HG03457 (cell line): ENCODE measurements around the gene ZNF213.

Experiments used
- ATAC-seq: cut with Tn5 transposase; IDR thresholded peaks from one replicate; pipeline ENCODE4 v1.9.1; 2021; ENCODE audit warnings: moderate number of reproducible peaks; ENCODE audit not compliant: unreplicated experiment

Gene ZNF213

GRCh38 chr16:3145660-3146059 is 10.8 kb downstream of the ZNF213 start:
- ATAC-seq, result no peak

- ATAC-seq, result no peak
These were observed 12.4 kb downstream of the ZNF213 start for GRCh38 chr16:3147046-3147756.

GRCh38 chr16:3147757-3148104 is 12.9 kb downstream of the ZNF213 start:
- no peak for ATAC-seq

GRCh38 chr16:3148256-3149192 is 13.7 kb downstream of the ZNF213 start:
- no peak for ATAC-seq

- ATAC-seq, result no peak
These were observed 14.3 kb downstream of the ZNF213 start for GRCh38 chr16:3149193-3149530.

- no peak for ATAC-seq
These were observed 15.0 kb downstream of the ZNF213 start for GRCh38 chr16:3149630-3150345.

GRCh38 chr16:3150346-3151218 is 15.8 kb downstream of the ZNF213 start:
- ATAC-seq, result peak; percentile 60

GRCh38 chr16:3152027-3152276 is 17.1 kb downstream of the ZNF213 start:
- no peak for ATAC-seq

GRCh38 chr16:3152277-3152990 is 17.6 kb downstream of the ZNF213 start:
- no peak for ATAC-seq

- no peak for ATAC-seq
These were observed 18.2 kb downstream of the ZNF213 start for GRCh38 chr16:3152991-3153368.

- no peak for ATAC-seq
These were observed 20.4 kb downstream of the ZNF213 start for GRCh38 chr16:3155181-3155580.

- no peak for ATAC-seq
These were observed 21.1 kb downstream of the ZNF213 start for GRCh38 chr16:3155972-3156371.

GRCh38 chr16:3157229-3158025 is 22.6 kb downstream of the ZNF213 start:
- ATAC-seq, result no peak

- peak; percentile 15 for ATAC-seq
These were observed 23.2 kb downstream of the ZNF213 start for GRCh38 chr16:3158026-3158509.

- peak; percentile 40 for ATAC-seq
These were observed 23.9 kb downstream of the ZNF213 start for GRCh38 chr16:3158510-3159314.

- no peak for ATAC-seq
These were observed 26.6 kb downstream of the ZNF213 start for GRCh38 chr16:3161235-3162018.

- ATAC-seq, result no peak
These were observed 29.5 kb downstream of the ZNF213 start for GRCh38 chr16:3164121-3164991.
